NCI-H1436 (cell line): ENCODE measurements around the gene ATP6V0B.

ENCODE experiments used
- DNase-seq: peaks from one replicate; lab custom pipeline; 2025; lab: John Stamatoyannopoulos, UW

ATP6V0B gene

DNA sequence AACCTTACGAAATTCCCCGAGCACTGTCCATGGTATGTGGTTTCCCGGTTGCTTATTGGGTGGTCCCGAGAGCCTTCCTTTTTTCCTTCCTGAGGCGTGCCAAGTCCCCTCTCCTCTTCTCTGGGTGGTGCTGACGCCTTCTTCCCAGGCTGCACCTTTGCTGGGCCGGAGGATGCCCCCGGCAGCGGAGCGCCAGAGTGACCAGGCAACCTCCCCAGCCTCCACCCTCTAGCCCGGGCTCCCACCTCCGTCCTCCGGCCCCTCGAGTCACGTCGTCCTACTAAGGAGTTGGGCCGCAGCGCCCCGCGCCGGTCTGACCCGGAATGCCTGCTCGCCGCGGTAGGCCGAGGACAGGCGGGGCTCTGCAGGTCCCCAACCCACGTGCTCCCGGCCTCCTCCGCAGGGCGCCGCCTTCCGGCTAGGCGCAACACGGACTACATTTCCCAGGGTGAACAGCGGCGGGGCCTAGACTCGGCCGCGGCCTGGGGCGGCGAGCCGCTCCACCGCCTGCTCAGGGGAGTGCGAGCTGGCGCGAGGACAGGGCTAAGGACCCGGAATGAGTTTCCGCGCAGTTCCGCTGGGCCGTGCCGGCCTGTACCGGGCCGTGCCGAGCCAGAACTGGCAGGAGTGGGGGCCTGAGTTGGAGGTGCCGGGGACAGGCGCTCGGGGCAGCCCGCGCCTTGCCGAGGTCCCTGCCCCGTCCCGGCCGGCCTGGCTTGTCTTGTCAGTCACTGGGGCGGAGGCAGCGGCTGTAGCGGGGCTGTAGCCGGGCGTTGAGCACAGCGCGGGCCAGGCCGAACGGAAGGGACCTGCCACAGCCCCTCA, 28.3 kb upstream of the ATP6V0B start, which contains the start of gene IPO13:
TSS of gene IPO13 (plus strand) at position 715 of the 825 bp plus-strand sequence. CDS start 651 bp downstream, outside the sequence.
- DNase-seq = peak; percentile 94

DNA sequence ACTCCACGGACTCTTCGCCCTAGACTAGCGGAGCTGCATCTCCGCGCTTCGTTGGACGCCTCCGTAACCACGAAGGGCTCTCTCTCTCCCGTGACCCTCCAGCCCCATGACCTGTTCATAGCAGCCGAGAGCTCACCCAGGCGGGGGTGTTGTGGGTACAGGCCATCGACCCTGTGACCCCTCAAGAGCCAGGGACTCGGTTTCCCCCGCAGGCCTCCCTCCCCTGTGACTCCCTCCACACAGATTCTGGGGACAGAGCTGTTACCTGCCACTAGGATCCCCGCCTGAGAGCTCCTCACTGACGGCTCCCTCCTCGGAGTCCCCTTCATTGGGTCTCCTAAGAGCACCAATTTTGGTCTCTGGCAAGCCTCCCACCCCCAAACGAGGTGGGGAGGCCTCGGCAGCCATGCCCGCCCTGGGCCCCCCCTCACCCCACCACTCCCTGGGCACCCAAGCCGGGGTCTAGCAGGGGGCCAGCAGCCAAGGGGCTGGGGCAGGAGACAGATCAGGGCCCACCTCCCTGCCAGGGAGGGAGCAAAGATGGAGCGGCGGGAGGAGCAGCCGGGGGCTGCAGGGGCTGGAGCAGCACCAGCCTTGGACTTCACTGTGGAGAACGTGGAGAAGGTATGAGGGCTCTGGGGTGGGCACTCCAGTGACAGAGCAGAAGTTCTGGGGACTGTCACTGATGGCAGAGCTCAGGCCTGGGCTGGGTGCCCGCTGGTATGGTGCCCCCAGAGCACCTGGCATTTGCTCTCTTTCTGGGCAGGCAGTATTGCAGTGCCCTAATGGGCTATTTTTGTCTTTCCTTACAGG, 27.5 kb upstream of the ATP6V0B start:
- no peak for DNase-seq

DNA sequence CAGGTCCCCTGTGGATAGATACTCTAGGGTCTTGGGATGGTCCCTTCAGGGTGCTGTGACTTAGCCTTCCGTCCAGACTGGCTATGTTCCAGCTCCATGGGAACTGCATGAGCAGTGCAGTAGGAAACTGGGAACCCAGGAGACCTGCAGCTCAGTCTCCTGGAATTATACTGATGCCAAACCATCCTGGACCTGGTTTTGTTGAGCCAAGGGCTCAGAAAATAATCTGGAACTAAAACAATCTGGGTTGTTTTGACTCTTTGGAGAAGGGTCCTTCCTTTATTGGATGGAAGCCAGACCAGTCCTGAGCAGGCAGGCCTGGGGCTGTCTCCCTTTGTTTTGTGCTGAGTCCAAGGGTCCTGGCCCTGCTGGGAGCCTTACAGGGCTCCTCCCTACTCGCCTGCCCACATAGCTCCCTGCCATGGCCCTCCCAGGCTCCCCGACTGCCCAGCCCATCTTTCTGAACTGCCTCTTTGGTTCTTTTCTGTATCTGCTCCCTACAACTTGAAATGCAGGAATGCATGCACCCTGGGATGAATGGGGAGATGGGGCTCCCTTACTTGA, 26.8 kb upstream of the ATP6V0B start:
- DNase-seq = no peak

DNA sequence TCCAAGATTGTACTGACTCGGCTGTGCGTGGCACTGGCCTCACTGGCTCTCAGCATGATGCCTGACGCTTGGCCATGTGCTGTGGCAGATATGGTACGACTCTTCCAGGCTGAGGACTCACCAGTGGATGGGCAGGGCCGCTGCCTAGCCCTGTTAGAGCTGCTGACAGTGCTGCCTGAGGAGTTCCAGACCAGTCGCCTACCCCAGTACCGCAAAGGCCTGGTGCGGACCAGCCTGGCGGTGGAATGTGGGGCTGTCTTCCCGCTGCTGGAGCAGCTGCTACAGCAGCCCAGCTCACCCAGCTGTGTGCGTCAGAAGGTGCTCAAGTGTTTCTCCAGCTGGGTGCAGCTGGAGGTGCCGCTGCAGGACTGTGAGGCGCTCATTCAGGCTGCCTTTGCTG, 25.1 kb upstream of the ATP6V0B start:
- DNase-seq = no peak

DNA sequence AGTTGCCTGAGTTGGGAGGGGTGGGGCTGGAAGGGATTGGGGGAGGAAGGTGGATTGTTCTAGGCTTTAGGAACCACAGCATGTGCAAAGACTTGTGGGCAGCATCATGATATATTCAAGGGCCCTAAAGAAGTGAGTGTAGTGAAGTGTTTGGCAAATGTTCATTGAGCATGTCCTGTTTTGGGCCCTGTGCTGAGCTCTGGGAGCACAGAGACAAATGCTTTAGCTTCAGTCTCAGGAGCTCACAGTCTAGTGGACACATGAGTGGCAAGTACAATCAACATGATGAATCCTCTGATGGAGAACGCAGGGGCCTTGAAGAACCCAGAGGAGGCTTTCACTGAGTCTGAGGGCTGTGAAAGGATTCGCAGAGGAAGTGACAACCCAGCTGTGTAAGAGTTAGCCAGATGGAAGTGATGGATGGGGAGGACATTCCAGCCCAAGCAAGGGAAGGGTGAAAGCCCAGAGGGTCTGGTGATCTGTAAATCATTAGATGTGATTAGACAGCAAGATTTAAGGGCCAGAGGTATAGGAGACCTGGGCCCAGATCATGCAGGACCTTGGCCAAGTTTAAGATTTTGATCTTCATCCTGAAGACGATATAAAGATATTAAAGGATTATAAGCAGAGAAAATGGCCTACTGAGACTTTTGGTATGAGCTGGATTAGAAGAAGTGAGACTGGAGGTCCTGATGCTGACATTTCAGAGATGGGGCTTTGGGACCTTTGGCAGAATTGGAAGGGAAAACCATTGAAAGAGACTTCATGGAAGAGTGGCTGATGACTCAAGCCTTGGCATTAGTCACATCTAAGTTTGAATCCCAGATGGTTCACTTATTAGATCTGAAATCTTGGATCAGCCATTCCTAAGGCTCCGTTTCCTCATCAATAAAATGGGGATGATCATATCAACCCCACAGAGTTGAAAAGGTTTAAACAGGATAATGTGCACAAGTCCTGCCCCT, 23.5 kb upstream of the ATP6V0B start:
- no peak for DNase-seq

DNA sequence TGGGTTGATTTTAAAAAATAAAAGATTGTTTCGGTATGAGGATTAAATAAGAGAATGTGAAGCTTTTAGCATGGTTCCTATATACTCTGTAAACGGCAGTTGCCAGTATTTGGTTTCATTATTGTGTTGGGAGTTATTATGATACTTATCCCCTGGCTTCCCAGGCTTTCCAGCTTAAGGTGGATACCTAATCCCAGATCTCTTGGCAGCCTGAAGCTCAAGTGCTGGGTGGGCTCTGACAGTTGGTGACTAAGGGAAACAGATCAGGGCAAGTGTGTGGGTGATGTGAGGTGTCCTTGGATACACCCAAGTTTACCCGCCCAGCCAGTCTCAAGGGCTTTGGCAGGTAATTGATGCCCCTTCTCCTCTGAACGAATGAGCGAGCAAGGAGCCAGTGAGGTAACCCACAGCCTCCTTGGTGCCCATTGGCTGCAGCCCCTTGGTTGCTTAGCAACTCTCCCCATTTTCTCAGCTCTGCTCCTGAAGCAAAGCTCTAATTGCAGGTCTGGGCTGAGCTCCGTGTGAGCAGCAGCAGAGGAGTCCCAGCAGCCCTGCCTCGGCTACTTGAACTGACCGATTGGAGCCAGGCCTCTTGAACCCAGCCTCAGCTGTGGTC, 21.9 kb upstream of the ATP6V0B start:
- DNase-seq = peak; percentile 99

DNA sequence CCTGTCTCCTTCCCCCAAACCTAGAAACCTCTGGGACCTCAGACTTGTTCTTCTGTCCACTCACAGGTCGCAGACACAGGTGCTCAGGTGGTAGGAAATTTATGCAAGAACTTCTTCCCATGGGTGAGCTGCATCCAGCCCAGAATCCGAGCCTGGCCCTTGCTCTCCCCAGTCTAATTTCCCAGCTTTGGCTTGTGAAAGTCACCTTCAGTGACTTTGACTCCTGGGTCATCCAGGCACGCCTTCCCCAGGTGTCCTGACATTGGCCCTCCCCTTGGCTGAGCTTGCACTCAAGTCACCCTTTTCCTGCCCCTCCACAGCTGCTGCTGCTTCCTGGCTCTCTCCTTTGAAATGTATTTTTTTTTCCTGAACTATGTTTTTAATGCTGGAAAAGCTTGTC, 21.4 kb upstream of the ATP6V0B start:
- DNase-seq = no peak

DNA sequence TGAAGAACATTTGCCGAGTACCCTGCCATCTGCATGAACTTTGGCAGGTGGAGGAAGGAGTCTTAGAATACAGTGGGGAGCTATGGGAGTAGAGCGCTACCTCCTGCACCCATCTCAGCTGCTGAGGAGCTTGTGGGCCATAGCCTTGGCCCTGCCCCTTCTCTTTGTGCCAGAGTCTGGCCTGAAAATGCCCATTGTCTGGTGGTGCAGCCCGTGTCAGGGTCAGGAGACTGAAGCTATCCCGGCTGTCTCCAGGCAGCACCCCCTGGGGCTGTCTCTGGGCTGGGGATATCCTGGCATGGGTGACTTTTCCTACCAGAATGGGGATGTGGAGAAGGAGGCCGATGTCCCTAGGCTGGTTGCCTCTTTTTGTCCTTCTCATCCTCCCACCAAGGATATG, 20.7 kb upstream of the ATP6V0B start:
- no peak for DNase-seq

DNA sequence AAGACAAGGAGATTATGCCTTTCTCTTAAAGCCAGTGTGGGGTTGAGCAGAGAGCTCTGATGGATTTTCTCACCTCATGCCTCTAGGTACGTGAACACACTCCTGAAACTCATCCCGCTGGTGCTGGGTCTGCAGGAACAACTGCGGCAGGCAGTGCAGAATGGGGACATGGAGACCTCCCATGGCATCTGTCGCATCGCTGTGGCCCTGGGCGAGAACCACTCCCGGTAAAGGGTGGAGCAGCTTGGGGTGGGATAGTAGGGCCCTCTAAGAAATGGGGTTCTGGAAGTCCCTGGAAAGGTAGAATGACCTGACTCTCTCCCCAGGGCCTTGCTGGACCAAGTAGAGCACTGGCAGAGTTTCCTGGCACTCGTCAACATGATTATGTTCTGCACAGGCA, 18.5 kb upstream of the ATP6V0B start:
- no peak for DNase-seq

DNA sequence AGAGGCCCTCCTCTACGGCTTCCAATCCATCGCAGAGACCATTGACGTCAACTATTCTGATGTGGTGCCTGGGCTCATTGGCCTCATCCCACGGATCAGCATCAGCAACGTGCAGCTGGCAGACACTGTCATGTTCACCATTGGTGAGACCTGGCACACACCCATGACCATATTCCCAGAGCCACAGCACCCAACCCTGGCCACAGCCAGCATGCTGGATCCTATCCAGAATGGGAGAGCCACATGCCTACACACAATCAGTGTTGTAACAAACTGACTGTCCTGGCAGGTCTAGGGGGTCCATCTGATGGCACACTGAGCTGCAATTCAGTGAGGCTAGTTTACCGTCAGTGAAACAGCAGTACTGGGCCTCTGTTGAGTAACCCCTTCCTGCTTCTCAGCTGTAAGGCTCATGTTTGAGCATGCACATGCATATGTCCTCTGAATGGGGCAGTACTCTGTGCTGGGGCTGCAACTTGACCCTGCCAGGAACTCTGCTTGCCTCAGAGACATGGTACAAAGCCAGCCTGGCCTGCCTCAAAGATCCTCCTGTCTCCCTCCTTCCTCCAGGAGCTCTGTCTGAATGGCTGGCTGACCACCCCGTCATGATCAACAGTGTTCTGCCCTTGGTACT, 17.2 kb upstream of the ATP6V0B start:
- DNase-seq = no peak

DNA sequence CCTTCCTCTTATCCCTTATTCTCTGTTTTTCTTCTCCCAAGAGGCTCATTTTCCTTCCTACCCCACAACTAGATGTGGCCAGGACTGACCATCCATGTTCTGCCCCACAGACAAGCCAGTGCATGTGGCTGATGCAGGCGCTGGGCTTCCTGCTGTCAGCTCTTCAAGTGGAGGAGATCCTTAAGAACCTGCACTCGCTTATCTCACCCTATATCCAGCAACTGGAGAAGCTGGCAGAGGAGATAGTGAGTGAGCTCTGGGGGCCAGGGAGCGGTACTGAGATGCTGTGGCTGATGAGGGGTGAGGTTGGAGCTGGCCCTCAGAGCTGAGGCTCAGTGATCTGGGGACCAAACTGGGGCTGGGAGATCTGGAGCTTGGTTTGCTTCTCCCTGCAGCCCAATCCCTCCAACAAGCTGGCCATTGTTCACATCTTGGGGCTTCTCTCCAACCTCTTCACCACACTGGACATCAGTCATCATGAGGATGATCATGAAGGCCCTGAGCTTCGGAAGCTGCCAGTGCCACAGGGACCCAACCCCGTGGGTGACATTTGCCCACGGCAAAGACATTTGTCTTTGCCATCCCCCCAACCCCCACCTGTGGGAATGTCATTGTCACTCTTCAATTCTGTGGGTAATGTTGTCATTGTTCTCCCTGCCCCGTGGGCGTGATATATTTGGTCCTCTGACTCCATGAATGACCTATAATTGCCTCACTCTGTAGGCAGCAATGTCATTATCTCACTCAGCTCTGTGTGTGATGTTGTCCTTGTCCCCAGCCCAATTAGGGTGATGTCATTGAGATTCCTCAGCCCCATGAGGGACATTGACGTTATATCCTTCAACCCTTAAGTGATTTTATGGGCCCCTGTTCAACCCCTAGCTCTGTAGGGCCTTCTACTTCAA, 16.2 kb upstream of the ATP6V0B start:
- no peak for DNase-seq

DNA sequence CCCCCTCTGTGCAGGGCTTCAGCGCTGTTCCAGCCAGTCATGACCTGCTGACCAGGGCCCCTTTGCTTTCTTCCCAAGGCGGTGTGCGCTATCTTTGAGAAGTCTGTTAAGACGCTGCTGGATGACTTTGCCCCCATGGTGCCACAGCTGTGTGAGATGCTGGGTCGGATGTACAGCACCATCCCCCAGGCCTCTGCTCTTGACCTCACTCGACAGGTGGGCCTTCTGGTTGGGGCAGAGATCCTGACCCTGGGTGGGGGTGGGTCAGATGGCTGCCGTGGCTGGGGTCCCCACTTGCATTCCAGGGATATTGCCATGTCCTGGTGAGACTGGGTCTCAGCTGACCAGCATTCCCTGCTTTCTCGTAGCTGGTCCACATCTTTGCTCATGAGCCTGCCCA, 14.0 kb upstream of the ATP6V0B start:
- no peak for DNase-seq

DNA sequence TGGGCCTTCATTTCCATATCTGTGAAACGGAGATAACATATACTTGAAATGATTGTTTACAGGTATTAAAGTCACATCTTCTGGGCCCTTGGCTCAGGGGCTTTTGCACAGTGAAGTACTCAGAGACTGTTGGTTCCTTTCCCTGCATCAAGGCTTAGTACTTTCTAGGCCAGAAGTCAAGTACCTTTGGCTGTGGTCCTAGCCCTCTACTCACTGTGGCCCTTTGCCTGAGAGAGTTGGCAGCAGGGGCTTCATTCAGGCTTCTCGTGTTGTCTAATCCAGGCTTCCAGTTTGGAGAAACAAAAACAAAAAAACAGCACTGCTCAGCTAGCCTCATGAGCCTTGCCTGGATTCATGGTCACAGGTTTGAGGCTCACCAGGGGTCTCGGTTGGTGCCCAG, 13.1 kb upstream of the ATP6V0B start:
- no peak for DNase-seq

DNA sequence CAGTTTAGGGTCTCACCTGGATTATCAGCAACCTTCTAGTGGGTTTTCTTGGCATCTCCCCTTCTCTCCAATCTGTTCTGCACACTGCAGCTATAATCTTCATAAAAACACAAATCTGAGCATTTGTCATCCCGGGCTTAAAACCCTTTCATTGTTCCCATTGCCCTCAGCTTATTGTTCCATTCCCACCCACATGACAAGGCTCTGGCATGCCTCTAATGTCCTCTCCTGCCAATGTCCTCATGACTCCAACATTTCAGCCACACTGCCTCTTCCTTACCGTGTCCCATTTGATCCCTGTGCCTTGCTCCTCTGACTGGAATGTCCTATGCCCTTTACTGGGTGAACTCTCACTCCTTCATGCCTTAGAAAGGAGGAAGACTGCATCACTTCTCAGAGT, 12.4 kb upstream of the ATP6V0B start:
- no peak for DNase-seq

DNA sequence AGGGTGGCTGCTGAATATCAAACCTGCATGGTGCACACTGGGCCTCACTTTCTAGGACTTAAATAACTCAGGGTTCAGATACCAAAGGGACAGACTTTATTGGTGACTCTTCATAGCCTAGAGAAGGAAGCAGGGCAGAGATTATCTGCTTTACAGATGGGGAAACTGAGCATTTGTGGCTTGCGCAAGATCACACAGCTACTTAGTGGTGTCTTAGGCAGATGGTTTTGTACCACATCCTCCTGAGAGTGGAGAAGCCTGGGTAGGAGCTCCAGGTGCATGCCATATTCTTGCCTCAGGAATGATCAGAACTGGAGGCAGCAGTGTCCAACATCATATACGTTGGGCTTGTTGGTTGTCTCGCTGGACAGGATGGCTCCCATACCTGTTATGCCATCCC, 11.8 kb upstream of the ATP6V0B start:
- DNase-seq = no peak

DNA sequence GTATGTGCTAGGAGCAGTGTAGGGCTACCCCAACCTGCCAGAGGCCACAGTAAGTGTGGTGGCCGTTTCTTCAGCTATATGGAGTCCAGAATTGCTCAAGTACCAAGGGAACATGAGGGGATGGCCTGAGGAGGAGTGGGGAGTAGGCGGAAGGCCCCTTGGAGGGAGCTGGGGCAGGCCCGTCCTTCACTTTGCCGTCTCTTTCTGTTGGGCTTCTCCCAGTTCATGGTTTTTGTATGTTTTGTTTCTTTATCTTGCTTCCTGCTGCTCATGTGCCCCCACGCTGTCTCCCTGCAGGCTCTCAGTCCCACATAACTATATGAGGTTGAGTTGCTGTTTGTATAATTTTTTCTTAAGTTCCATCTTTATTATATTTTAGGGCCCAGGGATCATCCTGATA, 10.9 kb upstream of the ATP6V0B start:
- no peak for DNase-seq

DNA sequence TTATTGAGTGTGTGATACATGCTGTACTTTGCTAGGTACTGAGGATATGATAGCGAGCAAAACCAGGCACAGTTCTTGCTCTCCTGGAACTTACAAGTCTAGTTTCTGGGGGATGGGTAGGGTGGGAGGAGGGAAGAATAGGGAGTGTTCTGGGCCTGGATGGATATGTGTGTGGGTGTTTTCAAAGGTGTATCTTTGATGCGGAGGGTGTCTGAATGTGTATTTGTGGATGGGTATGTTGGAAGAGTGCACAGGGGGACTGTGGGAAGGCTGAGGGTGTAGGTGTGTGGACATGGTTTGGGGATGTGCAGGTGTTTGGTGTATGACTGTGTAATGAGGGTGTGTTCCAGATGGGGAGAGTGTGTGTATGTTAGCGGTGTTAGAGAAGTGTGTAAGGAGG, 9.4 kb upstream of the ATP6V0B start:
- no peak for DNase-seq

DNA sequence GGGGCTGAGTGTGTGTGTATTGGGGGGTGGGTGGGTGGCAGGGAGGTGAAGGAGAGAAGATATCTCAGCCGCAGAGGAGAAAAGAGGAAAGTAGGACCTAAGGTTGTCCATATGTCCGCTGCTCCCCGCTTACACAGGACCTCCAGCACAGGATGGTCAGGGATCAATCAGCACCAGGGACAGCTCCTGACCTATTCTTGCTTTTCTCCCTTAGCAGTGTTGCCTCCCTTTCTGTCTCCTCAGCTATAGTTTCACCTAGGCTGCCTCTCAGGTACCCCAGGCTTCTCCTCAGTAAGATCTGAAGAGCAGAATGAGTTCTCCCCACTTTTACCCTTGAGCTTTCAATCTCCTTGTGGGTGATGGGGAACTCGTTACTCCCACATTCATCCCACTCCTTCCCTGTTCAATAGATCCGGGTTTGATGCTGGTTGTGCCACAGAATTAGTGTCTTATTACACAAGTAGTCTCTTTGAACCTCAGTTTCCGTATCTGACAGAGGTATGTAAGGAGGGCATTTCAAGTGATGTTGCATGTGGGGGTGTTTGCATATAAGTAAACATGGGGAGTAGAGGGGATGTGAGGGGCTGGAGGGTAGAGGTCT, 6.3 kb upstream of the ATP6V0B start:
- DNase-seq = no peak

DNA sequence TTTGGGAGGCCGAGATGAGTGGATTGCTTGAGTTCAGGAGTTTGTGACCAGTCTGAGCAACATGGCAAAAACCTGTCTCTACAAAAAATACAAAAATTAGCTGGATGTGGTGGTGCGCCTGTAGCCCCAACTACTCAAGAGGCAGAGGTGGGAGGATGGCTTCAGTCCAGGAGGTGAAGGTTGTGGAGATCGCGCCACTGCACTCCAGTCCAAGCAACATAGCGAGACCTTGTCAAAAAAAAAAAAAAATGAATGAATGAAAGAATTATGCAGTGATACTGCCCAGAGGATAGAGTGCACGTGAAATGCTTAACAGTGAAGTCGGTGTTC, 5.4 kb upstream of the ATP6V0B start:
- no peak for DNase-seq
